ENCODE data around the gene ASB18. TPM values are rescaled to one million over a fixed set of nuclear protein-coding genes. Genes with fewer than 3 reads are reported as not detected.

ASB18 gene
- total RNA-seq, 2 donors from 2014 or later, result 1.9 to 7.6 TPM

DNA sequence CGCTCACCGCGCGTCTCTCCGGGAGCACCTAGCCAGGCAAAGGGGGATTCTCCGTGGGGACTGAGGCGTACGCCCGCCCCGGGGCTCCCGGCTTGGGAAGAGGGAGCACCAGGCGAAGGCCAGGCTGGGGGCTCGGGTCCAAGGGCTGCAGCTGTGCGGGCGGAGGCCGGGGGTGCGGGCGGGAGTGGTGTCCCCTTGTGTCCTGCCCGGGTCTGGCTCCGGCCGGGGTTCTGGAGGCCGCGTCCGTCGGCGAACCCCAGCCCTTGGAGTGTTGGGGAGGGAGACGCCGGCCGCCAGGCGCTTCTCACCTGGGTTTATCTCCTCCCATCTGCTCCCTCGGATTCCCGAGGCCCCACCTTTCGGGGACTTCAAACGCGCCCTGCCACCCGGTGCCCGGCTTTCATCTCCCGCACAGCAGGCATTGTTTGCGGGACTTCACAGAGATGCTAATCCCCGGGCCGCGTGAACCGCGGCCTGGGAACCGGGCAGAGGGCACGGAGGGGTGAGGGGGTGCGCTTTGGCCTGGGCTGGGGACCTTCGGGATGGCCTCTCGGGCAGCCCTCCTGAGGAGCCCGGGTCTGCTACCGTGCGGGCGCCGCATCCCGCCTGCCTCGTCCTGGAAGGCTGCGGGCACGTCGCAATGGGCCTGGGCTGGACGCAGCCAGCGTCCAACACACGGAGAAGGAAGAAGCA lies 91.0 kb downstream of the ASB18 start:
- H3K4me1 ChIP-seq, result peaks cover 0 to 41% of the 10 kb centered on the region in 2 donors
- TF ChIP-seq, protein P1, sequence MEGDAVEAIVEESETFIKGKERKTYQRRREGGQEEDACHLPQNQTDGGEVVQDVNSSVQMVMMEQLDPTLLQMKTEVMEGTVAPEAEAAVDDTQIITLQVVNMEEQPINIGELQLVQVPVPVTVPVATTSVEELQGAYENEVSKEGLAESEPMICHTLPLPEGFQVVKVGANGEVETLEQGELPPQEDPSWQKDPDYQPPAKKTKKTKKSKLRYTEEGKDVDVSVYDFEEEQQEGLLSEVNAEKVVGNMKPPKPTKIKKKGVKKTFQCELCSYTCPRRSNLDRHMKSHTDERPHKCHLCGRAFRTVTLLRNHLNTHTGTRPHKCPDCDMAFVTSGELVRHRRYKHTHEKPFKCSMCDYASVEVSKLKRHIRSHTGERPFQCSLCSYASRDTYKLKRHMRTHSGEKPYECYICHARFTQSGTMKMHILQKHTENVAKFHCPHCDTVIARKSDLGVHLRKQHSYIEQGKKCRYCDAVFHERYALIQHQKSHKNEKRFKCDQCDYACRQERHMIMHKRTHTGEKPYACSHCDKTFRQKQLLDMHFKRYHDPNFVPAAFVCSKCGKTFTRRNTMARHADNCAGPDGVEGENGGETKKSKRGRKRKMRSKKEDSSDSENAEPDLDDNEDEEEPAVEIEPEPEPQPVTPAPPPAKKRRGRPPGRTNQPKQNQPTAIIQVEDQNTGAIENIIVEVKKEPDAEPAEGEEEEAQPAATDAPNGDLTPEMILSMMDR (IDR thresholded peaks at IDR 0.05), result no peak
- no peaks in the 10 kb centered on the region for H3K9me3 ChIP-seq
- H3K27me3 ChIP-seq, result peaks cover 52 to 64% of the 10 kb centered on the region in 2 donors
- H3K4me3 ChIP-seq, result no peak overlapping the region
- H3K27ac ChIP-seq, result no peak overlapping the region
- no peak for DNase-seq (ENCODE audit: low spot score)
- H3K36me3 ChIP-seq, result no peaks in the 10 kb centered on the region

DNA sequence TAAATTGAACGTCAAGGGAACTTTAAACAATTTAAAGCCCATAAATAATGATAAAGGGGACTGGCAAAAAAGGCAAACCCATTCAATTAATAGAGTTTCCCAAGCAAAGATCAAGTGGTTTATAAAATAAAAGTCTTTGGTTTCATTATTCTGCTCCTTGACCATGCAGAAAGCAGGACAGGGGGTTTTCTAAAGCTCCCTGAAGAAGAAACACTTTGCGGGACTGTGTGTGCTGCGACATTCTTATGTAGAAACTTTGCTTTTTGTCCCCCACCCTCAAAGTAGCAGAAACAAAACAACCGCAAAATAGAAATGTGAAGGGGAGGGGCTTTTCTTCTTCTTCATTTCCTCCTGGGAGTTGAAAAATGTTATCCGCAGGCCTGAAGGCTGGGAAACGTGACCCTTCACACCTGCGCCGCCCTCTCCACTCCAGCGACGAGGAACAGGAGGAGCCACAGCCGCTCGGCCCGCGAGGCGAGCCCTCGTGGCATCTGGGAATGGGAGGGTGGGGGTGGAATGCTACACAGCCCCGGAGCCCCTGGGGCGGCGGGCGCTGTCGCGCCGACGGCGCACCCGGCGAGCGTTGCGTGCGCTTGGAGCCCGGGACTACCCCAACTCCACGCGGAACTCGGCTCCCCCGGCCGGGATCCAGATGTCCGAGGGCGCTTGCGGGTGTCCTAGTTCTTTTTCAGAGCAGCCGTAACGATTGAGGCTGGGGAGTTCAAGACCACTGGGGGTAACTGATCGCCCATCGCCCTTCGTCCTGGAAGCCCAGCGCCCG lies 91.8 kb downstream of the ASB18 start:
- no peaks in the 10 kb centered on the region for H3K36me3 ChIP-seq
- no peaks in the 10 kb centered on the region for H3K9me3 ChIP-seq
- peaks cover 0 to 42% of the 10 kb centered on the region in 2 donors for H3K4me1 ChIP-seq
- H3K27ac ChIP-seq, result no peak overlapping the region
- H3K27me3 ChIP-seq, result peaks cover 53 to 70% of the 10 kb centered on the region in 2 donors
- TF ChIP-seq, protein P1 (IDR thresholded peaks at IDR 0.05), result no peak
- H3K4me3 ChIP-seq, result no peak overlapping the region
- no peak for DNase-seq (ENCODE audit: low spot score)

DNA sequence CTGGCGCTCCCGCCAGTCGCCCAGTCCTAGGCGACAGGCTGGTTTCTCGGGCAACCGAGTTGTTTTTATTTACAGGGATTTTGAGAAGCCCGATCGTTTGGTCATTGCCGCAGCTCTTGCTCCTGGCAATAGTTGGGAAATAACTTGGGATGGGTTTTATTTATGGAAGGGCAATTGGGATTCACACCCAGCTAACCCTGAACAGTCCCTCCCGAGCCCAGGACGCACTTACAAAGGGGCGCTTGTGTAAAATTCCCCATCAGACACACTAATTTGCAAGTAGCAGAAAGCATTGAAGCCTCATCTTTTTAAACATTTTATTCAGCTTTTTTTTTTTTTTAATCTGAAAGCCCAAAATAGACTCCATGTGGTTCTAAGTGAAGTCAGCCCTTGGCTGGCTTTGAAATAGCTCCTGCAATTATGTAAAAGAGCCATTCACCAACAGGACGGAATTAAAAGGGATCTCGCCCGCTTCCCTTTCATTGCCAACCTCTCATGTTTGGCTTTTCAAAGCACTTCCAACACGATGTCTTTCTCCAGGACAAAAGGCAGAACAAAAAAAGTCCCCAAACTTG lies 92.4 kb downstream of the ASB18 start:
- Histone ChIP-seq H3K27ac (no peak overlapping the region), H3K36me3 (no peaks in the 10 kb centered on the region), H3K4me1 (peaks cover 0 to 48% of the 10 kb centered on the region in 2 donors), H3K4me3 (no peak overlapping the region), H3K9me3 (no peaks in the 10 kb centered on the region), H3K27me3 (peaks cover 55 to 76% of the 10 kb centered on the region in 2 donors)
- TF ChIP-seq, protein P1 (IDR thresholded peaks at IDR 0.05), result no peak
- DNase-seq (ENCODE audit: low spot score), result no peak

DNA sequence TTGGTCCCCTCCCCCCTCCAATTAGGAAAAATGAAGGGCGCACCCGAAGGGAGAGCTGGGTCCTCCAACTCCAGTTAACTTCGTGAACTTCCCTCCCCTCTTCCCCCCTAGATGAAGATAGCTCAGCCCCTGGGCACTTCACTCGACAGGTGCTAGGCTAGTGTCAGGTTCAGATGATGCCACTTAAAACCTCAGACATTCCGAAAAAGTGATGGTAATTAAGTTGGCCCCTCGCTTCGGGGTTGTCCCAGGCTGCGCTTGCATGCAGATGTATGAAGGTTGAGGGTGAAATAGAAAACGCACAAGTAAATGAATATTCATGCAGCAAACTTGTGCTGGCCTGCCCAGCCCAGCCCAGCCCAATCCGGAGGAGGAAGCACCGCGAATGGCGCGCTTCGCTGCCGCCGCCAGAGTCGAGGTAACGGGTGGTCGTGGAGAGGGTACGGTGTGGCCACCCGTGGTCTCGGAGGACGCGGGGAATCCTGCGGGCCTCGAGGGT lies 93.0 kb downstream of the ASB18 start:
- Histone ChIP-seq H3K27ac (no peak overlapping the region), H3K4me3 (no peak overlapping the region), H3K9me3 (no peaks in the 10 kb centered on the region), H3K27me3 (peaks cover 60 to 81% of the 10 kb centered on the region in 2 donors), H3K36me3 (no peaks in the 10 kb centered on the region), H3K4me1 (peaks cover 0 to 54% of the 10 kb centered on the region in 2 donors)
- TF ChIP-seq, protein P1 (IDR thresholded peaks at IDR 0.05), result no peak
- DNase-seq (ENCODE audit: low spot score), result no peak

DNA sequence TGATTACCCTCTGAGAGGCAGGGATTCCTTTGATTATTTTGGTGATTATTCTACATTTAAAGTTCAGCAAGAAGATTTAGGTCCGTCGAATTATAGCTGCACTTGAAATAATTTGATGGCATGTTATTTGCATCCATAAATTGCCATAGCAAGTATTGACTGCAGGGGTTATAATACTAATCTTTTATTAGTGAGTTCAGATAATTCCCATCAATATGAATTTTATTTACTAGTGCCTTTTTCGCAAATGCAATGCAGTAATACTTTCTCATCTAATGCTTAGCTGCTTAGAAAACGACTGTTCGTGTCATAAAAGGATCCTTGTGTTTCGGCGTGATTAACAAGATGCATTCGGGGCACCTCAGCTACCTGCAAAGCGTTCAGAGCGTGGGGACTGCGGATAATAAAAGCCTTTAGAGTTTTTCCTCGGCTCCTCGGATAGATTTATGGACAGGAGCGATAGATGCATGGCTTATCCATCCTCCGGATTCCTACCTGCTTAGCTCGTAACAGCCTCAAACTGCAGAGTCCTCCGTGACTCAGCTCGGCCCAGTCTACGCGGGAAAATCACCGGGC lies 93.5 kb downstream of the ASB18 start:
- no peak for DNase-seq (ENCODE audit: low spot score)
- Histone ChIP-seq H3K36me3 (no peaks in the 10 kb centered on the region), H3K9me3 (no peaks in the 10 kb centered on the region), H3K27ac (no peak overlapping the region), H3K4me1 (peaks cover 0 to 59% of the 10 kb centered on the region in 2 donors), H3K4me3 (no peak overlapping the region), H3K27me3 (peaks cover 65 to 85% of the 10 kb centered on the region in 2 donors)
- TF ChIP-seq, protein P1 (IDR thresholded peaks at IDR 0.05), result no peak
